Right lobe of liver (tissue), 4 donors: ENCODE data around the gene MYO1D.

Source experiments
- CTCF ChIP-seq, 4 donors: fragments of 200-600 bp in 3 of 4; fragments of 450-650 bp in 1 of 4; IDR thresholded peaks; one replicate each; pipeline versions ENCODE4 v1.5.1 to v1.8.0; 2016 to 2022; ENCODE audit warnings: antibody characterized with exemption in 4 of 4, mild to moderate bottlenecking in 2 of 4
- POLR2A ChIP-seq: fragments of 450-650 bp; IDR thresholded peaks from one replicate; pipeline ENCODE4 v1.6.1; 2017; ENCODE audit warnings: antibody characterized with exemption, mild to moderate bottlenecking
- donor health status: DM: no; HTN: no; CAD: no.
- donor health status: DM: no; HTN: no; CAD: no.
- donor health status: DM: no; HTN: yes; CAD: no.

DNA sequence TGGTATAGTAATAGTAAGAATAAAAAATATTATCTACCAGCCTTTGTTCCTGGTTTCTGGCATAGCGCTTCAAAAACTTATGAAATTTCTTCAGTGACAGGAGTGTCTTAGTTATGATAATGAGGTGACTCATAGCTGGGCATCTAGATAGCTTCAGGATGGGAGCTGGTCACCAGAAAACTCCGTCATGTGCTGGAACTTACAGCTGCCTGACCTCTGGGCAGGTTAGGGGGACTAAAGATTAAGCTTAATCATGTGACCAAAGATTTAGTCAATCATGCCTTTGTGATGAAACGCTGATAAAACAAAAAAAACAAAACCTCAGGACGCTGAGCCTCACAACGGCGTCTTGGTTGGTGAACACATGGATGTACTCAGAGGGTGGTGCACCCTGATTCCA is 154.2 kb downstream of the MYO1D start:
- no peak for TF ChIP-seq CTCF (IDR thresholded peaks at IDR 0.05)
- no peak for TF ChIP-seq POLR2A
